Stomach (tissue), 4 donors: ENCODE data around the gene NDUFS4.

ENCODE experiments used
- EP300 ChIP-seq: sonication (generic); formaldehyde crosslinking; IDR thresholded peaks from one replicate; pipeline ENCODE4 v1.6.1; 2017; ENCODE audit warnings: antibody characterized with exemption
- POLR2A ChIP-seq, 4 donors: fragments of 450-650 bp; IDR thresholded peaks; one replicate each; pipeline ENCODE4 v1.6.1; 2016; ENCODE audit warnings: antibody characterized with exemption in 4 of 4, control low read depth in 2 of 4, mild to moderate bottlenecking in 1 of 4, moderate library complexity in 1 of 4
- POLR2AphosphoS5 ChIP-seq, 3 donors: sonication (generic); formaldehyde crosslinking; IDR thresholded peaks; one replicate each; pipeline ENCODE4 v1.6.1; 2016; ENCODE audit warnings: antibody characterized with exemption in 3 of 3
- TF ChIP-seq, protein P1 (sequence below), 7 experiments: fragments of 450-650 bp in 4 of 7; fragments of 200-600 bp in 3 of 7; sonication (generic) in 3 of 7; IDR thresholded peaks; one replicate each; pipeline ENCODE4 v1.5.1; 2016 to 2019; ENCODE audit warnings: antibody characterized with exemption in 7 of 7, control low read depth in 2 of 7, mild to moderate bottlenecking in 1 of 7

DNA sequence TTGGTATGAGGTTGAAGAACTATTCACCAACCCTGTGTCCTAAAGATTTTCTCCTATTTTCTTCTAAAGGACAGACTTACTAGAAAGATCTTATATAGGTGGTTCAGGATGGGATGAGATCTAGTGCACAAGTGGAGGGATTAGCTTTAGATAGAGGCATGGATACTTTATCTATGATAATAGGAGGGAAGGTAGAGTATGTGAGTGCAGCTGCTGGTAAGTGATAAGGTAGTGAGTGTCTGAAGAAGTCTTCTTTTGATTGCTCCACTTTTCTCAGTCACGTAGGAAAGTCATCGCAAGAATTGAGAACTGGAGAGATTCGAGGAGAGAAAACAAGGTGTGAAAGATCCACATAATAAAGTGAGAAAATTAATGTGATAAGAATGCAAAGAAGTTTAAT is 6.0 kb upstream of the NDUFS4 start:
- TF ChIP-seq, protein P1, sequence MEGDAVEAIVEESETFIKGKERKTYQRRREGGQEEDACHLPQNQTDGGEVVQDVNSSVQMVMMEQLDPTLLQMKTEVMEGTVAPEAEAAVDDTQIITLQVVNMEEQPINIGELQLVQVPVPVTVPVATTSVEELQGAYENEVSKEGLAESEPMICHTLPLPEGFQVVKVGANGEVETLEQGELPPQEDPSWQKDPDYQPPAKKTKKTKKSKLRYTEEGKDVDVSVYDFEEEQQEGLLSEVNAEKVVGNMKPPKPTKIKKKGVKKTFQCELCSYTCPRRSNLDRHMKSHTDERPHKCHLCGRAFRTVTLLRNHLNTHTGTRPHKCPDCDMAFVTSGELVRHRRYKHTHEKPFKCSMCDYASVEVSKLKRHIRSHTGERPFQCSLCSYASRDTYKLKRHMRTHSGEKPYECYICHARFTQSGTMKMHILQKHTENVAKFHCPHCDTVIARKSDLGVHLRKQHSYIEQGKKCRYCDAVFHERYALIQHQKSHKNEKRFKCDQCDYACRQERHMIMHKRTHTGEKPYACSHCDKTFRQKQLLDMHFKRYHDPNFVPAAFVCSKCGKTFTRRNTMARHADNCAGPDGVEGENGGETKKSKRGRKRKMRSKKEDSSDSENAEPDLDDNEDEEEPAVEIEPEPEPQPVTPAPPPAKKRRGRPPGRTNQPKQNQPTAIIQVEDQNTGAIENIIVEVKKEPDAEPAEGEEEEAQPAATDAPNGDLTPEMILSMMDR (IDR thresholded peaks at IDR 0.05): no peak
- no peak for TF ChIP-seq POLR2AphosphoS5 (IDR thresholded peaks at IDR 0.05)
- TF ChIP-seq EP300: no peak
- TF ChIP-seq POLR2A (IDR thresholded peaks at IDR 0.05): no peak
